Transverse colon (tissue), 4 donors: ENCODE results near the gene SAMD8. TPM values are rescaled to one million over a fixed set of nuclear protein-coding genes. Genes with fewer than 3 reads are reported as not detected.

Experiments
- DNase-seq: peaks from one replicate; pipeline ENCODE4 v3.0.0-alpha.2; 2019
- H3K27ac ChIP-seq, 4 donors: fragments of 200-600 bp; sonication (generic); 2 replicates each; pipeline ENCODE4 v1.5.1; 2016 to 2018; ENCODE audit warnings: inconsistent platforms in 4 of 4
- H3K27me3 ChIP-seq: fragments of 200-600 bp; sonication (generic); 2 replicates; pipeline ENCODE4 v1.5.1; 2017; ENCODE audit warnings: inconsistent platforms
- H3K36me3 ChIP-seq, 4 donors: fragments of 200-600 bp; sonication (generic); 2 replicates each; pipeline ENCODE4 v1.5.1; 2017 to 2019; ENCODE audit warnings: inconsistent platforms in 4 of 4
- H3K4me1 ChIP-seq, 4 donors: fragments of 200-600 bp; sonication (generic); 2 replicates each; pipeline ENCODE4 v1.5.1; 2017 to 2020; ENCODE audit warnings: inconsistent platforms in 4 of 4
- H3K4me3 ChIP-seq, 4 donors: fragments of 200-600 bp; sonication (generic); 1 replicate in 1 of 4; 2 replicates in 3 of 4; pipeline versions ENCODE4 v1.5.1 to v1.6.1; 2017 to 2019; ENCODE audit warnings: inconsistent platforms in 4 of 4
- H3K9me3 ChIP-seq, 2 donors: fragments of 200-600 bp; sonication (generic); 2 replicates each; pipeline ENCODE4 v1.5.1; 2017 to 2019; ENCODE audit warnings: inconsistent platforms in 2 of 2
- CTCF ChIP-seq, 5 experiments: fragments of 200-600 bp in 3 of 5; fragments of 450-650 bp in 2 of 5; sonication (generic) in 3 of 5; IDR thresholded peaks; 1 replicate in 2 of 5; 2 replicates in 3 of 5; pipeline ENCODE4 v1.5.1; 2016 to 2017; ENCODE audit warnings: antibody characterized with exemption in 5 of 5, inconsistent platforms in 3 of 5, mild to moderate bottlenecking in 2 of 5, moderate library complexity in 1 of 5
- EP300 ChIP-seq: sonication (generic); formaldehyde crosslinking; IDR thresholded peaks from one replicate; pipeline ENCODE4 v1.6.1; 2017; ENCODE audit warnings: antibody characterized with exemption, low read depth
- POLR2A ChIP-seq: fragments of 450-650 bp; IDR thresholded peaks from one replicate; pipeline ENCODE4 v1.6.1; 2016; ENCODE audit warnings: antibody characterized with exemption, mild to moderate bottlenecking, moderate library complexity
- POLR2AphosphoS5 ChIP-seq, 3 donors: sonication (generic); formaldehyde crosslinking; IDR thresholded peaks; one replicate each; pipeline ENCODE4 v1.6.1; 2016; ENCODE audit warnings: antibody characterized with exemption in 3 of 3
- WGBS, 2 donors: methylation state at CpG; one replicate each; pipeline ENCODE4 v1.1.5; 2018; ENCODE audit warnings: low coverage in 1 of 2; 5-methylcytosine and 5-hydroxymethylcytosine counted together
- in situ Hi-C, 4 donors: fragments of 200-750 bp; cut with MboI; loops; one replicate each; pipeline versions ENCODE4 v1.15.0 to v1.15.1; 2017; ENCODE audit warnings: low sequenced_read_pairs in 3 of 4, low pct_ligation_motif_present in 1 of 4, low pct_unique_long_range_greater_than_20kb in 1 of 4
- intact Hi-C: fragments of 100-400 bp; cut with DNase I; formaldehyde crosslinking; loops from one replicate; pipeline ENCODE4 v1.15.1; 2023; ENCODE audit warnings: low total_unique reads
- total RNA-seq, 4 donors: library from RNA; depleted of rRNA; stranded (reverse); fragments of >200 nt; gene quantifications; one replicate each; pipeline ENCODE4 v1.1.0, GENCODE V29; 2016

The SAMD8 gene
- total RNA-seq, 4 donors from 2014 or later, result 4.6 to 26.6 (median 17.7) TPM

DNA sequence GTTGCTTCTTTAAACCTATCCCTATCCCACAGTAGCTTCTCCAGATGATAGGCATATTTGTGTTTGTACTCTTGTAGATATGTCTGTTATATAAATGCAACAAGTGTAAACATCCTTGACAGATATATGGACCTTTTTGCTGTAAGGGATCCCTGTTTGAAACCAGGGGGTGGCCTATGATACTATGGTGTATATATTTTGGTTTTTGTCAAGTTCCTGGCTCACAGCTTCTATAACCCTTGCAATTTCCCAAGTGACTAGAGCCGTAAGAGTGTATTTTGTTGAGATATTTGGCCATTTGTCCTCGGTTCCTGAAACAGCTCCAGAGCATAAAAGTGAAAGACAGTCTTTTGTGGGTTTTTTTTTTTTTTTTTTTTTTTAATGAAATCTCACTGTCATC is 114.6 kb downstream of the SAMD8 start:
- DNase-seq, result no peak
- Histone ChIP-seq H3K4me3 (peak overlapping the region in 1 of 4 donors; percentile 4), H3K27ac (peak overlapping the region; percentile 73 to 82 (median 80)), H3K4me1 (peaks cover 8 to 79% (median 33%) of the 10 kb centered on the region in 4 donors), H3K27me3 (no peaks in the 10 kb centered on the region), H3K9me3 (no peaks in the 10 kb centered on the region), H3K36me3 (peaks cover 0 to 46% (median 18%) of the 10 kb centered on the region in 4 donors)
- intact Hi-C loops (no loop called here), in situ Hi-C loops (loop anchor here in 3 of 4 donors (25.0 kb wide), 2 partner anchors 114 to 964 kb away; partner anchors contain the start of gene SAMD8 (in 1 of the 3))
- 43 to 45% methylated on average over 2 of the region's 2 CpGs for WGBS, 2 donors
- TF ChIP-seq POLR2A (no peak), EP300 (no peak), POLR2AphosphoS5 (IDR thresholded peaks at IDR 0.05) (no peak), CTCF (IDR thresholded peaks at IDR 0.05) (no peak)

DNA sequence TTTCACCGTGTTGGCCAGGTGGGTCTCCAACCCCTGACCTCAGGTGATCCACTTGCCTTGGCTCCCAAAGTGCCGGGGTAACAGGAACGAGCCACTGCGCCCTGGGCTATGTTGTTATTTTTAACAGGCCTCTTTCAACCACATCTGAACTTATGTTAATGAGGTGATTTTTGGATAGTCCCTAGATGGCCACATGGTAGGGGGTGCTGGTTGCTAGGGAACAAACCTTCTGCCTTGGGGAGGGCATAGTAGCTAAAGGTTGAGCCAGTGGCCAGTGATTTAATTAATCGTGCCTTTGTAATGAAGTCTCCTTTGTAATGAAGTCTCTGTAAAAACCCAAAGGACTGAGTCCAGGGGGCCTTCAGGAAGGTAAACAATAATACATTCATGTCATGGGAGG is 115.2 kb downstream of the SAMD8 start:
- Histone ChIP-seq H3K4me3 (no peak overlapping the region), H3K27me3 (no peaks in the 10 kb centered on the region), H3K9me3 (no peaks in the 10 kb centered on the region), H3K36me3 (peaks cover 0 to 46% (median 17%) of the 10 kb centered on the region in 4 donors), H3K27ac (peak overlapping the region; percentile 73 to 82 (median 80)), H3K4me1 (peaks cover 8 to 79% (median 33%) of the 10 kb centered on the region in 4 donors)
- 71 to 73% methylated on average over 1 to 5 of the region's 5 CpGs for WGBS, 2 donors
- DNase-seq, result no peak
- TF ChIP-seq POLR2AphosphoS5 (IDR thresholded peaks at IDR 0.05) (no peak), CTCF (IDR thresholded peaks at IDR 0.05) (no peak), EP300 (no peak), POLR2A (no peak)
- in situ Hi-C loops, result loop anchor here in 3 of 4 donors (25.0 kb wide), 2 partner anchors 114 to 964 kb away; partner anchors contain the start of gene SAMD8 (in 1 of the 3)
- intact Hi-C loops, result no loop called here

DNA sequence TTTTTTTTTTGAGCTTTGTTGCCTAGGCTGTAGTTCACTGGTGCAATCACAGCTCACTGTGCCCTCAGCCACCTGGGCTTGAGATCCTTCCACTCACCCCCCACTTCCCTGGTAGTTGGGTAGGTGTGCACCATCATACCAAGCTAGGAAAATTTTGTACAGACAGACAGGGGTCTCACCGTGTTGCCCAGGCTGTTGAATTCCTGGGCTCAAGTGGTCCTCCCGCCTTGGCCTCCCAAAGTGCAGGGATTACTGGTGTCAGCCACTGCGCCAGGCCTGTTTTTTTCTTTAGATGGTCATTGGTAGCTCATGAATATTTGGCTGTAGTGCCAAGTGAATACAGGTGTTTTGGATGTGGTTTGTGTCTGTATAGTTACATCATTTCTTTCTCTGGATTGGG is 116.8 kb downstream of the SAMD8 start:
- TF ChIP-seq CTCF (IDR thresholded peaks at IDR 0.05) (no peak), EP300 (no peak), POLR2AphosphoS5 (IDR thresholded peaks at IDR 0.05) (no peak), POLR2A (no peak)

DNA sequence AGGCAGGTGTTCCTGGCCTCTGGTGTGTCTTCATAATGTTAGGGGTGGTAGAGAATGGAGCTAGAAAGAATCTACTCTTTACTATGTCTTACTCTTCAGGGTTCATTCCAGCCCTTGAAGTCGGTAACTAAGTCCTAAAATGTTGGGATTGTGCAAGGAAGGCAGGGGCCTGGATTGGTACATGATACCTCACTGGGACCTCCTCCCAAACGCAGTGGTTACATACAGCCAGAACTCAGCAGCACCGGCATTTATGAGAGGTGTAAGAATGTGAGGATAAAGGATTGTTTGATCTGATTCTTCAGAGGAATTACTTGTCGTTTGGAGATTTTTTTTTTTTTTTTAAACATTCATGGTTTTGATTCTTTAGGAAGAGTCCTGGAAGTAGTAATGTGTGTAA is 117.4 kb downstream of the SAMD8 start:
- Histone ChIP-seq H3K4me1 (peaks cover 16 to 68% (median 32%) of the 10 kb centered on the region in 4 donors), H3K27ac (peak overlapping the region in 3 of 4 donors; percentile 21 to 79 (median 22)), H3K9me3 (no peaks in the 10 kb centered on the region), H3K4me3 (no peak overlapping the region), H3K36me3 (peaks cover 0 to 33% (median 11%) of the 10 kb centered on the region in 4 donors), H3K27me3 (no peaks in the 10 kb centered on the region)
- 39 to 56% methylated on average over 3 to 4 of the region's 4 CpGs for WGBS, 2 donors
- TF ChIP-seq EP300 (no peak), POLR2AphosphoS5 (IDR thresholded peaks at IDR 0.05) (no peak), CTCF (IDR thresholded peaks at IDR 0.05) (no peak), POLR2A (no peak)
- DNase-seq, result no peak
- intact Hi-C loops (no loop called here), in situ Hi-C loops (loop anchor here in 3 of 4 donors (25.0 kb wide), 2 partner anchors 117 to 967 kb away; partner anchors contain the start of gene SAMD8 (in 1 of the 3))

More for the DNA sequence above, 116.8 kb downstream of the SAMD8 start:
- DNase-seq, result no peak
- WGBS, 2 donors, result 86 to 100% methylated on average over 2 to 3 of the region's 3 CpGs
- peak overlapping the region in 3 of 4 donors; percentile 21 to 79 (median 22) for H3K27ac ChIP-seq
- H3K36me3 ChIP-seq, result peaks cover 0 to 37% (median 14%) of the 10 kb centered on the region in 4 donors
- no peaks in the 10 kb centered on the region for H3K9me3 ChIP-seq
- intact Hi-C loops (no loop called here), in situ Hi-C loops (loop anchor here in 3 of 4 donors (25.0 kb wide), 2 partner anchors 116 to 966 kb away; partner anchors contain the start of gene SAMD8 (in 1 of the 3))
- H3K27me3 ChIP-seq, result no peaks in the 10 kb centered on the region
- H3K4me1 ChIP-seq, result peaks cover 10 to 70% (median 33%) of the 10 kb centered on the region in 4 donors
- no peak overlapping the region for H3K4me3 ChIP-seq
